Germinal center (tissue), 1 donor: Measurements from ENCODE around the gene SLC1A2.

Source experiments
- DNase-seq: peaks from one replicate; pipeline ENCODE4 v3.0.0; 2012; ENCODE audit warnings: mixed read lengths, low spot score

SLC1A2 gene

GRCh38 chr11:35419184-35419829, at the start of gene SLC1A2:
SLC1A2 (minus strand) TSS chr11:35419558; CDS start chr11:35418966, 592 bp downstream.
- DNase-seq = no peak

GRCh38 chr11:35466058-35466457, 46.7 kb upstream of the SLC1A2 start:
- DNase-seq = no peak

- DNase-seq = no peak
These were observed 45.0 kb upstream of the SLC1A2 start for GRCh38 chr11:35464308-35464707.

GRCh38 chr11:35463331-35463751, 44.0 kb upstream of the SLC1A2 start:
- no peak for DNase-seq

- no peak for DNase-seq
These were observed 42.7 kb upstream of the SLC1A2 start for GRCh38 chr11:35461917-35462538.

- DNase-seq = no peak
These were observed 40.1 kb upstream of the SLC1A2 start for GRCh38 chr11:35459489-35459888.

- no peak for DNase-seq
These were observed 39.5 kb upstream of the SLC1A2 start for GRCh38 chr11:35458846-35459245.

GRCh38 chr11:35454362-35454761, 35.0 kb upstream of the SLC1A2 start:
- no peak for DNase-seq

GRCh38 chr11:35436581-35437250, 17.4 kb upstream of the SLC1A2 start:
- DNase-seq = no peak

- DNase-seq = no peak
These were observed 14.2 kb upstream of the SLC1A2 start for GRCh38 chr11:35433588-35433987.

- no peak for DNase-seq
These were observed 13.1 kb upstream of the SLC1A2 start for GRCh38 chr11:35432464-35432863.

GRCh38 chr11:35427071-35427470, 7.7 kb upstream of the SLC1A2 start:
- DNase-seq = no peak

GRCh38 chr11:35426351-35426750, 7.0 kb upstream of the SLC1A2 start:
- no peak for DNase-seq

- no peak for DNase-seq
These were observed 6.3 kb upstream of the SLC1A2 start for GRCh38 chr11:35425603-35426212.

- DNase-seq = no peak
These were observed 5.0 kb upstream of the SLC1A2 start for GRCh38 chr11:35424157-35424940.

- no peak for DNase-seq
These were observed 1.0 kb upstream of the SLC1A2 start for GRCh38 chr11:35420371-35420770.

- no peak for DNase-seq
These were observed 524 bp upstream of the SLC1A2 start for GRCh38 chr11:35419830-35420333.

GRCh38 chr11:35418282-35419183, 825 bp downstream of the SLC1A2 start:
- no peak for DNase-seq

GRCh38 chr11:35415487-35415886, 3.9 kb downstream of the SLC1A2 start:
- no peak for DNase-seq

GRCh38 chr11:35414776-35415175, 4.6 kb downstream of the SLC1A2 start:
- no peak for DNase-seq

- DNase-seq = no peak
These were observed 5.0 kb downstream of the SLC1A2 start for GRCh38 chr11:35414311-35414710.
